ENCODE measurements around the gene HAP1.
"Not testable (repeated sequence)": the region's sequence is repeated elsewhere in the genome, so short reads cannot be mapped to it uniquely, and the experiment has no call there.

HAP1 gene

DNA sequence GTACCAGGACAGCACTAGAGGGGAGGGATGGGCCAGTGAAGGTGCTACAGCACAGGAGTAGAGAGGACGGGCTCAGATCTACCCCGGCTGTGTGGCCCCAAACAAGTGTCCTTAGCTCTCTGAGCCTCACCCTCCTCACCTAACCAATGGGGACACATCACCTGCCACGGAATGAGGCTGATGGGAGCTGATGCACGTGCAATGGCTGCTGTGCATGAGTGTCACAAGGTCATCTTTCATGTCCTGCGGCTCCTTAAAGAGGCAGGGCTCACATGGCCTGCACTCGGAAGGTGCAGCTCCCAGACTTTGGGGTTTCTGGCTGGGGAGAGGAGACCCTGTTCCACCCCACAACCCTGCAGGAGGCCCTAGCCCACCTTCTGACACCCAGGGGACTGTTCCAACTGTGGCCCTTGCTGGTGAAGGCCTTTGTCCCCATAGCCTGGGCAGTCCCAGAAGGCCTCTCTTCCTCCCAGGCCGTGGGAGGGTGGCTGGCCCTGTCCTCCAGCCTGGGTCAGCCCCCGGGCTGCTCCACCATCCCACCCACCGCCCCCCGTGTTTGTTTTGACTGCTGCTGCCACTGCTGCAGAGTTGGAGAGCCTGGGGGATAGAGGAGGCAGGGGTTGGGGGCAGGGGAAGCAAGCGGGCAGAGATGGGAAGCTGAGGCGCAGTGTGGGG is 10.5 kb downstream of the HAP1 start:
- no peak for DNase-seq (ENCODE audit: low read depth)

- DNase-seq (ENCODE audit: low read depth): no peak
Observed at GRCh38 chr17:41722231-41722630, 12.2 kb downstream of the HAP1 start.

DNA sequence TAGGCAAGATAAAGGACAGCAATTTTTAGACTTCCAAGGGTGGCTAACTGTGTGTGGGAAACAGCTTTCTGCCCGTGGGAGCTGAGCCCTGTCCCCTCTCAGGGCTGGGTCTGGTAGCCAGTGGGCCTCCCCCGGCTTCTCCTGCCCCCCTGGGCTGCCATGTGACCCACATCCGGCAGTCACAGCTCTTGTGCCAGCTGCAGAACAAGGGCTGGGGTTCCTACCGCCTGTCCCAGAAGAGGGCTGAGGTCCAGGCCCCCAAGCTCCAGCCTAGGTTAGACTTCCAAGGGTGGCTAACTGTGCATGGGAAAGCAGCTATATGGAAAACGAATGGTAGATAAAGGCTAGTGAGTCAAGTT is 16.2 kb downstream of the HAP1 start:
- DNase-seq (ENCODE audit: low read depth): no peak

DNA sequence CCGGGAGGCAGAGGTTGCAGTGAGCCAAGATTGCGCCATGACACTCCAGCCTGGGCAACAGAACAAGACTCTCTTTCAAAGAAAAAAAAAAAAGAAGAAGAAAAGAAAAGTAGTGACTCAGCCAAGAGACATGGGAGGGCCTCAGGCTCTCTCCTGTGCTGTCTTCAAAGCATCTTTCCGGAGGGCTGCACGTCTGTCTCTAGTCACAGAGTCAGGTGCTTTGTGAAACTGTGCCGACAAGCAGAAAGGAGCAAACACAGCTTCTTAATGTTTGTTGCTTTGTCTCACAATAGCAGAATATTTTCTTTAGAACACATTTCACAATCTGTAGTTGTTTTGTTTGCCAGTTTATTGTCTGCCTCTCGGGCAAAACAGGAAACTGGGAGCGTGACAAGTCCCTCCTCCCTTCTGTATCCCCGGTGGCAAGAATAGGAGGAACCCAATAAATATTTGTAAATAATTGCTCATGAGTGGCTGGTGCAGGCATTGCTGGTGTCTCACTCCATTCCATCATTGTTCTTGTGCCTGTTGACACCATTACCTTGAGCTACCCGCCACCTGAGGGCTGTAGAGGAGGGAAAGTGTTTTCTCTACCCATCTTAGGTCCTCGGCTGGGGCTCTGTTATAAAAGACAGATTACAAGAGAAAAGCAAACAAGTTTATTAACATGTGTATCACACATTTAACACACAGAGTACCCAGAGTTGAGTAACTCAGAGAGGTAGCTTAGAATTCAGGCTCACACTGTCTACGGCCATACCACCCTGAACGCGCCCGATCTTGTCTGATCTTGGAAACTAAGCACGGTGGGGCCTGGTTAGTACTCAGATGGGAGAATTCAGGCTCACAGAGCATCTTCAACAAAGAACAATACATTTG is 16.8 kb downstream of the HAP1 start:
- no peak for DNase-seq (ENCODE audit: low read depth)

DNA sequence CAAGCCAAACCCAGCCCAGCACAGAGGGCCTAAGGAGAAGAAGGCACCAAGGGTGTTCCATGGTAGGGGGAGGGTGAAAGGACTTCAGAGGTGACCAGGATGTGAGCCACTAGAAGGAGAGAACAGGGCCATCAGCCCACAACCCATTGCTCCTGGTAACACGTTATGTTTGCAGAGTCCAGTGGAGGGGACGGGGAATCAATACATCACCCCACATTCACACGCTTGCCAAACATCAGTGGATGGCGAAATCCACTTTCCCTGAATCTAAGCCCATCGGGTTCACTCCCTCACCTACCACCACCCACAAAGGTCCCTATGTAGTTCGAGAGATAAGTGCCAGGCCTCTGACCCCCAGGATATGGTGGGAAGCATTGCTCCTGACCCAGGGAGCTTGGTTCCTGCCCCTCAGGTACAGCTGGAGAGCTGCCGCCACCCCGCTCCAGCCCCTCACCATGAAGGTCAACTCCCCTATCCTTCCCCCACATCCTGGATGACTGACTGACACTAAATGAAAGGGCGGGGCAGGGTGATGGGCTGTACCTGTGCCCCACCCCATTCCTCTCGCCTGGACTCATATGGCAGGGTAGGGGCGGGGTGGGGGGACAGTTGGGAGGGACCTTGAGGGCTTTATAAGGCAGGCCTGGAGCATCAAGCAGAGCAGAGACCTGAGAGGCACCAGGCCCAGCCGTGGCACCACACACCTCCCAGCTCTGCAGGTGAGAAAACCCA is 22.6 kb downstream of the HAP1 start, which contains the start of gene GAST:
TSS of gene GAST (plus strand) at position 663 of the 732 bp plus-strand sequence. CDS start 3,106 bp downstream, outside the sequence.
- no peak for DNase-seq (ENCODE audit: low read depth)

DNA sequence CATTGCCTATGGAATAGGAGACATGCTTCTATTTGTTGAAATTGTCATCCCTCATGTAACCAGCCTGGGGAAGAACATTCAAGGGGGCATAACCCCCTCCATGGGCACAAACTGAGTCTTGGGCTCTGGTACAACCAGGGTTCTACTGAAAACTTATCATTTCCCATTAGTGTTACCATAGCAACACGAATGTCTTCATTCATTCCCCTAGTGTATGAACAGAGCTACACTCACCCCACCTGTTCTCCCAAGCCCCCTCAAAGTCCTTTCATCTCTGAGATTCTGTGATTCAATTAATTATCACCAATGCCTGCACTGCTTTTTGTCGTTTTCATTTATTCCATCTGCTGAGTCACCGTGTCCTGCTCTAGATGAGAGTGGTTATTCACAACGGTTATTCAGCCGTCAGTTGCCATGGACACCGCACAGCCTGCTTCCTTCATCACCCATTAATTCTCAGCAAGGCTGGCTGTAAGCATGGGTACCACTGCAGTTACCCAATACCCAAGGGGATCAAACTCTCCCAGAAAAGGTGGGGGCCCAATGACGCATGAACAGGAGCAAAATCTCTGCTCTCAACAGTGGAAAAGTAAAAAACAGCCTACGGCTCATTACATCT is 23.9 kb downstream of the HAP1 start:
- DNase-seq (ENCODE audit: low read depth): no peak

GRCh38 chr17:41707803-41708669 is 26.4 kb downstream of the HAP1 start:
- DNase-seq (ENCODE audit: low read depth): no peak

- no peak for DNase-seq (ENCODE audit: low read depth)
Observed at GRCh38 chr17:41705271-41705991, 29.0 kb downstream of the HAP1 start.

DNA sequence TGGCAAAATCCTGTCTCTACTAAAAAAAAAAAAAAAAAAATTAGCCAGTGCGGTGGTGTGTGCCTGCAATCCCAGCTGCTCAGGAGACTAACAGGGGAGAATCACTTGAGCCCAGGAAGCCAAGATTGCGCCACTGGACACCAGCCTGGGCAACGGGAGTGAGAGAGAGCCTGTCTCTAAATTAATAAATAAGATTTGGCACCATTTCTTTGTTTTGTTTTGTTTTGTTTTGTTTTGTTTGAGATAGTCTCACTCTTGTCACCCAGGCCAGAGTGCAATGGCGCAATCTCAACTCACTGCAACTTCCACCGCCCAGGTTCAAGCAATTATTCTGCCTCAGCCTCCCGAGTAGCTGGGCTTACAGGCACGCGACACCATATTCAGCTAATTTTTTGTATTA is 31.7 kb downstream of the HAP1 start:
- no peak for DNase-seq (ENCODE audit: low read depth)

GRCh38 chr17:41700843-41701242 is 33.6 kb downstream of the HAP1 start:
- not testable (repeated sequence) for DNase-seq (ENCODE audit: low read depth)

GRCh38 chr17:41697122-41697962 is 37.1 kb downstream of the HAP1 start:
- no peak for DNase-seq (ENCODE audit: low read depth)

DNA sequence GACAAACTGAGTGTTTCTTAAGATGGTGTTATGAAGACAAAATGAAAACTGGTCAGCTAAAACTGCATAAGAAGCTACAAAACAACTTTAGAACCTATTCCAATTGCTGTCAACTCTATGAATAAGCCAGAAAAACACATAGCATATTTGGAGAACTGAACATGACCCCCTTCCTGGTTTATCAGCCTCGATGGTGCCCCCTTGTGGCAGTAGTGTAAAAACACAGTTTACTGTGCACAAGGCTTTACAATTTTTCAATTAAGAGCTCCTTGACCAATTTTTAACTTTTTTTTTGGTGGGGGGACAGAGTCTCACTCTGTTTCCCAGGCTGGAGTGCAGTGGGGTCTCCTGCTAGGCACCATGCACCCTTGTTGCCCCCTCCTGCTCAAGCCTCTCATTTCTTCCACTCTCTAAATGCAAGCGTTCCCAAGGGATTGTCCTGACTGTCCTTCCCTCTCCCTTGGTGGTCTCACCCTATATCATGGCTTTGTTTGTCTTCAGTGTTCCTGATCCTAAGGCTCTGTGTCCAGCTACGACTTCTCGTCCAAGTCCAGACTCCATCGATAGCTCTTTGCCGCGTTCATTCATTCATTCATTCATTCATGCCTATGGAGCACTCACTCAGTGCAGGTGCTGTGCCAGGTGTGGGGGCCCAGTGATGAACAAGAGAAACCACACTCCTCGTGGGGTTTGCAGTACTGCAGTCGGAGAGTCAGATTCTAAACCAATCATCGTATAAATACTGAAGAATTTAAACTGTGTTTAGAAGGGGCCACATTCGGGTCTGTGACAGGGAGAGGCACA is 38.3 kb downstream of the HAP1 start:
- DNase-seq (ENCODE audit: low read depth): peak; percentile 76

GRCh38 chr17:41695134-41695661 is 39.2 kb downstream of the HAP1 start:
- DNase-seq (ENCODE audit: low read depth): no peak

DNA sequence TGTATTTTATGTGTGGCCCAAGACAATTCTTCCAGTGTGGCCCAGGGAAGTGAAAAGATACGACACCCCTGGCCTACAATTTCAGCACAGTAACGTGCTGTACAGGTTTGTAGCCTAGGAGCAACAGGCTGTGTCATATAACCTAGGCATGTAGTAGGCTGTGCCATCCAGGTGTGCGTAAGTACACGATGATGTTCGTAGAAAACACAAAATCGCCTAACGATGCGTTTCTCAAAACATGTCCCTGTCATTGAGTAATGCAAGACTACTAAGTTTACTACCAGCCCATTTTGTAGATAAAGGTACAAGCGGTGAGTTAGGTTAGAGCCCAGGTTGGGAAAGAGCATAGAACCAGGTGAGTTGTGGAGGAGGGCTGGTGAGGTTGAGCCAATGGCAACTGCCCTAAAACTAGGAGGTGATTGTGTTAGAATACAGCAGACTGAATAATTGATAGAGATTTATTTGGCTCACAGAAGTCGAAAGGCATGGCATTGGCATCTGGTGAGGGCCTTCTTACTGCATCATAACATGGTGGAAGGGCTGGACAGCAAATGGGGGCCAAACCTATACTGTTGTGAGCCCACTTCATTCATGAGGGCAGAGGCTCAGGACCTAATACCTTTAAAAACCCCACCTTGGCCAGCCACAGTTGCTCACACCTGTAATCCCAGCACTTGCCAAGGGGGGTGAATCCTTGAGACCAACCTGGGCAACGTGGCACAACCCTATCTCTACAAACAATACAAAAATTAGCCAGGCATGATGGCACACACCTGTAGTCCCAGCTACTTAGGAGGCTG is 41.5 kb downstream of the HAP1 start:
- no peak for DNase-seq (ENCODE audit: low read depth)

DNA sequence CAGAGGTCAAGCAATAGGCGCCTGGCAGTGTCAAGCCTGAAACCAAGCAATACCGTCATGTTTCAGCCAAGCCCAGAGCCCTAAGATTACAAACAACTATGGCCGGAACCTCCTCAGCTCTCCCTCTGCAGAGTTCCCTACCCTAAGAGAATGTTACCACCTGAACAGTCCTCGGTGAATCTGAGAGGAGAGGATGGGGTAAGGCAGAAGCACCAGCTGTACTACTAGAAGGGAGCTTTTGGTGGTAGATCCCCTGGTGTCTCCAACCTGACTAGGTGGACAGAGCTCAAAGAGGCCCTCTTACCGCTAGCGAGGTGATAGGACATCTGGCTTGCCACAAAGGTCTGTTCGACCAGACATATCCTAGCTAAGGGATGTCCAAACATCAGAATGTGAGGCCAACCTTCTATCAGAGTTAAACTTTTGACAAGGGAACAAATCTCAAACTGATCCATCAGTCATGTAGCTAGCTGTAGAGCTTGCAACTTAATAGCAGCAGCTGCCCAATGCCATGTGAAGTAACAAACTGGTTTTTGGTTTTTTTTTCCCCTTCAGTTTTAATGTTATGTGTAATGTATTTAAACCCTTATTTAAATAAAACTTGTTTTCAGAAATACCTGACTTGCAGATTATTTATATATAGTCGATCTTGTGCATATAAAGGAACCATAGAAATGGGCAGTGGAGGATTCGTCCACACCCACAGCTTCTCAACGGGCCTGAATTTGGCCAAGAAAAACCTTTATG is 43.2 kb downstream of the HAP1 start:
- no peak for DNase-seq (ENCODE audit: low read depth)

DNA sequence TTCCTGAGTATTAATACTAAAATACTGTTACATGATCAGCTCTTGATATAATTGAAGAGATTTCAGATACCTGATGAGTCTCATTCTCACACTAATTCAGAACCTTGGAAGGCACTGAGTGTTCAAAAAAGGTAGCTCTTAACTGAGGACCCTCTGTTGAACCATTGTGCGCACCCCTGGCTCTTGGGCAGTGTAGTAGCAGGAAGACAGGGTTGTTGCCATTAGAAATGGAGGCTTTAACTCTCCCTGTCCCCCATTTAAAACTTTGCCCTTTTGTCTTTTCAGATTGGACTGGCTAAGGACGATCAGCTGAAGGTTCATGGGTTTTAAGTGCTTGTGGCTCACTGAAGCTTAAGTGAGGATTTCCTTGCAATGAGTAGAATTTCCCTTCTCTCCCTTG is 43.9 kb downstream of the HAP1 start:
- no peak for DNase-seq (ENCODE audit: low read depth)
